Activated naive CD4-positive, alpha-beta T cell treated with Interleukin-2 at 50 U/mL for 16 hours (primary cell): ENCODE measurements around the gene OSER1.

Experiments used
- DNase-seq: peaks from one replicate; pipeline ENCODE4 v3.0.0-alpha.2; 2020

OSER1 gene

DNA sequence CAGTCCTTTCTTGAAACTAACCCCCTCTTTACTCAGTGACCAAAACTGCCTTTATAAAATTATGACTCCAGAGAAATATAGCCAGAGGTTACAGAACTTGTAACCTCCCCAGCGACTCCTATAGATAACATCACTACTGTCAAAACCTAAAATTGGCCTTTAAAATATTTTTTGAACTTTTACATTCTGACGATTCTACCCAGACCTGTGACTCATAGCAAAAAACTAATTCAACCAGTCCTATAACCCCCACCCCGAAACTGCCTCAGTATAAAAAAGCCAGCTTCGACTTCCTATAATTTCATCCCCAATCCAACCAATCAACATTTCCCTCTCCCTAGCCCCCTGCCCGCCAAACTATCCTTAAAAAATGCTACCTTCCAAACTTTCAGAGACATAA lies 37.5 kb downstream of the OSER1 start:
- DNase-seq, result no peak

DNA sequence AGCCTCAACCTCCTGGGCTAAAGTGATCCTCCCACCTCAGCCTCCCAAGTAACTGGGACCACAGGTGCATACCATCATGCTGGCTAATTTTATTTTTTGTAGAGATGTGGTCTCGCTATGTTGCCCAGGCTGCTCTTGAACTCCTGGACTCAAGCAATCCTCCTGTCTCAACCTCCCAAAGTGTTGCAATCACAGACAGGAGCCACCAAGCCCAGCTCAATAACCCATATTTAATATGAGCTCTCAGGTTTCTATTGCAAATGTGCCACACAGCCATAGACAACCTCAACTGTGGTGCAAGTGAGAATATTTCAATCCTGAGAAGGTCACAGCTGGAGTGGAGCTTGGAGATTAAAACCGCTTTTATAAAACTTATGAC lies 38.0 kb downstream of the OSER1 start:
- DNase-seq, result no peak

DNA sequence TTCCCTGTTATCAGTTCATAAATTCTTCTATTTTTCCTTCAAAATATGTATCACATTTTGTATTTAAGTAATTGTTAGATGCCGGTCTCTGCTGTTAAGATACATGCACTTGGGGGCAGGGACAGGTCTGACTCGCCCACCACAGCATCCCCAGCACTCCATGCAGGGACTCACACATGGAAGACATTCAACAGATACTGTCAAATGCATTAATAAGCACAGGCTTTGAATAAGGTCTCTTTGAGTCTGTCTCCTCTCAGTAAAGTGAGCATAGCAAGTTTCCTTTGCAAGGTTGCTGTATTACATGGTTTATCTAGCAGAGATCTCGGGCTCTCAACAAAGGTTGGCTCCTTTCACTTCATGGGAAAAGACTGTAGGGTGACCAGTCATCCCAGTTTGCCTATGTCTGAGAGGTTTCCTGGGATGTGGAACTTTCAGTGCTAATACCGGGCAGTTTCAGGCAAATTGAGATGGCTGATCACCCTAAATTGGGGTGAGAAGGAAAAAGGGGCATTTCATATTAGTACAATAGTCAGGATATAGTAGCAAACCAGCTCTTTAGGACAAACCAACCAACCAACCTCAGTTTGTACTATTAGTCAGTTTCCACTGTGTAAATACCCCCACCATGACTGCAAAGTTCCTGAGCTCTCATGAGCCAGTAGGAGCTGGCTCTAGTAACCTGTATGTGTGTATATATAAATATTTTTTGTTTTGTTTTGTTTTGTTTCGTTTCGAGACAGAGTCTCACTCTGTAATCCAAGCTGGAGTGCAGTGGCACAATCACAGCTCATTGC lies 38.6 kb downstream of the OSER1 start:
- no peak for DNase-seq

DNA sequence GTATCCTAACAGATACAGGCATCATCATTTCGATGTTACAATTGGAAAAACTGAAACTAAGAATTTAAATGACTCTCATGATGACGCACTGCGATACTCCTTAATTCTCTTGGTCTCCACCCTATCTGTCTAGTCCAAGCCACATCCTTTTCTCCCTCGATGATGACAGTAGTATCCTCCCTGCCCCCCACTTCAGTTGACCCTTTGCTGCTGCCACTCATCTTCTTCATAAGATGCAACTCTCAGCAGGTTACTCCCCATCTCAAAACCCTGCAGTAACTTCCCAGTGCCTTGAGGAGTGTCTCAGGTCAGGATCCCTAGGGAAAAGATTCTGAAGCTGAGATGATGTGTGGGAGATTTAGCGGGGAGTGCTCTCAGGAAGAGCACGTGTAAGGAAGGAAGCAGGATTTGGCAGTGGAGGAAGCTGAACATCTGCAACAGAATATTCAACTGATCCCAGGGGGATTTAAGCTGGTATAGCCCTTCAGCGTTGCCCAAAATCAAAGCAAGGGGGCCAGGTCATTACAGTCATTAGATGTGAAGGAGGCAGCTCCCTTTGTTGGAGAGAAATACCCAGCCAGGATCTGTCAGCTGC lies 39.7 kb downstream of the OSER1 start:
- no peak for DNase-seq

DNA sequence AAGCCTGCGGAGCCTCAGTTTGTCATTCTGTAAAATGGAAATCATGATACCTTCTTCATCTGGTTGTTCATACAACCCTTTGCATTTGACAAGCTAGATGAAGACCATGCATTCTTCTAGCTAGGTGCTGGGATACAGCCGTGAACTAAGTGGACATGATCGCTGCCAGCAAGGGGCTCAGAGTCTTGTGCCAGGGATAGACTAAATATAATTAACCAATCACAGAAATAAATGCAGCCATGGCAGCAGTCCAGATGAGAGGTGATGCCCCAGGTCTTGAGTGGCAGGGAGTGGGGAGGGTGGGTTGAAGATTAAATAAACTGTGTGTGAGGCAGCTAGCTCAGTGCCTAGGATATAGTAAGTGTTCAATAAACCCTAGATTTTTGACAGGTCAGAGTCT lies 42.8 kb downstream of the OSER1 start:
- DNase-seq, result no peak

DNA sequence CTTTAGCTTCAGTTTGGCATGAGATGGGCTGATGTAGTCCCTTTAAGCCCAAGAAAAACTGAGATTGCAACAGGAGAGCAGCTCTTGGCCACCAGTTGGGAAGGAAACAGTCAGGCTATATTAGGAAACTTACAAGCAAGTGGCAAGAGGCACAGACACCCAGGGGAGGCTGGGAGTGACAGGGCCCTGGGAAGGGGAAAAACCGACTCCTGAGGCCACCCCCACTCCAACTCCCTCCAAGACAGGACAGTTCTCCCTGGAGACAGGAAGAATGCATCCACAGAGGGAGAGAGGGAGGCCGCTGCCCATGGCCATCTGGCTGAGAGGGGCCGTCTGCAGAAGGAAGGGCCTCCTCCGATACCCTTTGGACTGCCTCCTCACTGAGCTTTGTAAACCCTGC lies 44.1 kb downstream of the OSER1 start:
- DNase-seq, result no peak

DNA sequence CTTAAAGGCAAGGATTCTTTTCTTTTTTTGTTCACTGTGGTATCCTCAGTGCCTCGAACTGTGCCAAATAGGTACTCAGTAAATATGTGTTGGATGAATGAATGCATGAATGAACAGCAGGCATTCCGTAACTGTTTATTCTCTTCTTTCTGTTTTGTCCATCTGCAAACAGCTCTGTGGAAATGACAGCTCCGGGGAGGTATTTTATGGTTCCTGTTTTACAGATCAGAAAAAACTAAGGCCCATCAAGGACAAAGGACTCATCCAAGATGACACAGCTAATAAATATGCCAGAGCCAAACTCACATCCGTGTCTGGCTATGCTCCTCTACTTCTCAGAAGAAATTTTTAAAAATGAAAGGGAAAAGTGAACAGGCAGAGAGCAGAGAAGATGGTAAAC lies 44.6 kb downstream of the OSER1 start:
- no peak for DNase-seq

DNA sequence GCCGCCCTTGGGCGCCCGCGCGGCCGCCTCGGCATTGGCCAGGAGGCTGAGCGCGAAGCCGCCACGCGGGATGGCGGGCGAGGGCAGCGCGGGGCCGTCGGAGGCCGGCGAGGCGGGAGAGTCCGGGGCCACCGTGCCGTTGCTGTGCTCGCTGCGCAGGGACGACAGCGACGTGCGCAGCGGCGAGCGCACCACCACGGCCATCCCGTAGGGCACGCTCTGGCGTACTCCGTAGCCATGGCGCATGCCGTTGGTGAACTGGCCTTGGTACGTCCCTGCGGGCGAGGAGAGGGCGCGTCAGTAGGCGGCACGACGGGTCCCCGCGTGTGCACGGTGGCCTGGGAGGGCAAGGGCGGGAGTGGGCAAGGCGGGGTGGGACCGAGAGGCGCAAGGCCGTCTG lies 50.4 kb downstream of the OSER1 start:
- no peak for DNase-seq

DNA sequence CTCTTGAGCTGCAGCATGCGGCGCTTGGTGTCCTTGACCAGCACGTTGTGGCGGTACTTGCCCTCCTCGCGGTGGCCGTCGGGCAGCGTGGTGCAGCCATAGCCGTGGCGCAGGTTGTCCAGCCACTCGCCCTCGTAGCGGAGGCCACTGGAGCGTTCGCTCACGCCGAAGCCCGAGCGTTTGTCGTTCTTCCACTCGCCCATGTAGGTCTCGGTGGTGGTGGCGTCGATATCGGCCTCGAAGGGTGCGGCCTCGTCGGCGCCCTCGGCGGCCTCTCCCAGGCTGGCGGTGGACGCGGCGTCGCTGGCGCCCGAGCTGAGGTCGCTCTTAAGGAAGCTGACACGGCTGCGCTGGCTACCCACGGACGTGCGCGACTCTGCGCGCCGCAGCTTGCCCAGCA lies 50.9 kb downstream of the OSER1 start:
- no peak for DNase-seq

DNA sequence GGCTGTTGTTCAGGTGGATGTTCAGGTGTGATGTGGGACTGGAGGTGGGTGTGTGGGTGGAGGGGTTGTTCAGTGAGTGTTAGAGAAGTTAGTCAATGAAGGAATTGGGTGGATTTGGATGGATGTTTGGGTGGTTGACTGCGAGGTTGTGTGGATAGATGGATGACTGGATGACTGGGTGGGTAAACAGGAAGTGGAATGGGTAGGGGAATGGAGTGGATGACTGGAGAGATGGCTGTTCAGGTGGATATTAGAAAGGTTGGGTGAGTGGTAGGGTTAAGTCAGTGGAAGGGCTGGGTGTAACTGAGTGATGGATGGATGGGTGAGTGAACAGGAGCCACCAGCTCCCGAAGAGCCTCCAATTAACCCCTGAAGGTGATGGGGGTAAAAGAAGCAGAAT lies 51.4 kb downstream of the OSER1 start:
- no peak for DNase-seq

DNA sequence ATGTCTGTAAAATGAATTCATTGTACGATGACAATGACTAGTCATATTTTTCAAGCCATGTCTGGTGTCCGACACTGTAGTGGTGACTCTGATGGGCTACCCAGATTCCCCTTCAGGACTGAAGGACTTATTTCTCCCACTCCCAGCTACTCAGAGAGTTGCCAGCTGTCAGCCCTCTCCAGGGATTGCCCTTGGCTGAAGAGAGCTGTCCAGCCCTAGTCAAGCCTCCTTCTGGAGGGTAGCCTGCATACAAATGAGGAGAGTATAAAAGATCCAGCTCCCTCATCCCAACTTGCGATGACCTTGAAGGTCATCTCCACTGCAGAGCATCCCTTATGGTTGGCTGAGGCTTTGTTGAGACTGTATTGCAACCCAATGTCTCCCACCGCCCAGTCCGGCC lies 53.5 kb downstream of the OSER1 start:
- no peak for DNase-seq

DNA sequence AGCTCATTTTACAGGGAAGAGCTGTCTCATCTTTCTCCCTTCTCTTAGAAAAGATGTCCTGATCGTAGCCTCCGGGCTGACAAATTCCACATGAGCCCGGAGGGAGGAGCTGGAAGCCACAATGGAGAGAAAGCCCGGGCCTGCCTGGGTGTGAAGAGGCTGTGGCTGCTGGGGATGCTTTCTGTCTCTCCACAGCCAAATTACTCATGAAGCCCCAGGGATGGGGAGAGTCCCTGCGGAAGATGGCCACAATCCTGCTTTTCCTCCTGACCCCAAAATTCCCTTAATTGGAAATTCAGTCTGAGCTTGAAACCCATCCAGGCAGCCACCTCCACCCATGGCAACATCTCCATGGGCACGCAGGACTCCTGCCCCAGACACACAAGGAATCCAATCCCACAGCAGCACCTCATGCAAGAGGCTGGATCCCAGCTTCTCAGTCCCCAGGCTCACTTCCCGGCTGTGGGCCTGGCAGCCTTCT lies 56.0 kb downstream of the OSER1 start:
- no peak for DNase-seq

DNA sequence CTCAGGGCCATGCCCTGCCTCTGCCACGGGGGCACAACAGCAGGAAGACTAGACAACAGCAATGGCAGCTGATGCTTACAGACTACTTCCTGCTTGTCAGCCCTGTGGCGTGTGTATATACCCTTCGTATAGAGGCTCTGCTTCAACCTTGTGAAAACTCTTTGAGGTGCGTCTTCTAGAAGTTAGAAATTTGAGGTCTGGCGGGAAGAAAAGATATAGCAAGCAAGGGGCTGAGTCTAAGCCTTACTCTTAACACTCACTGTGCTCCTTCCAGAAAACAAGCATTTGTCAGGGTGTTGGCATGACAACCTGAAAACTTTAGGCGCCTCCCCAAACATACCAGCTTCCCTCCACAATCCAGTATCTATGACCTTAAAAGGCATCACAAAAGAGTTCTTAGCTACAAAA lies 56.9 kb downstream of the OSER1 start:
- no peak for DNase-seq

DNA sequence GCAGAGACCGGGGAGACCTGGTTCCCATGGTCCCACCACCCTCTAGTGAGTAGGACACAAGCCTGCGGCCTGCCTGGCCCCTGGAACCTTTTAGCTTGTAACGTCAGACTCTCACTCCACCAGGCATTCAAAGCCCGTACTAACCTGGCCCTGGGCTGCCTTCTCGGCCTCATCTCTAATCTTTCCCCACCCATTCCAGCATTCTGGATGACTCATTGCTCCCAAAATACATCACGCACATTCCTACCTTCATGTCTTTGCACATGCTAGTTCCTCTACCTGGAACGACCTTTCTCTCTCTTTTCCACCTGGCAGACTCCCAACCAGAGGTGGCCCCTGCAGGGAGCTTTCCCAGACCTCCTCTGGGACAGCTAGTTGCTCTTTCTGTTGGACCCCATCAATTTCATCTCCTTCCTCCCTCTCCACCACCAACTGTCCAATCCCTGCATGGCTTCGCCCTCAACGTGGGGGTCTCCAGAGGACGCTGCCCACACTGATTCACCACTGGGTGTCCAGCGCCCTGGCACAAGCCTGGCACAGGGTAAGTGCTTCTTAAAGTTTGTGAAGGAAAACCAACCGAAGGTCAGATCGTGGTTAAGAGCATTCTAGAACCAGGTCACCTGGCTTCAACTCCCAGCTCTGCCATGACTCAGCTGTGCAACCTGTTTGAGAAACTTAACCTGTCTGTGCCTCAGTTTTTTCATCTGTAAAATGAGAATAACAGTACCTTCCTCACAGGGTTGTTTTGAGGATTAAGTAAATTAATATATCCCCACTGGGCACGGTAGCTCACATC lies 58.8 kb downstream of the OSER1 start:
- no peak for DNase-seq

DNA sequence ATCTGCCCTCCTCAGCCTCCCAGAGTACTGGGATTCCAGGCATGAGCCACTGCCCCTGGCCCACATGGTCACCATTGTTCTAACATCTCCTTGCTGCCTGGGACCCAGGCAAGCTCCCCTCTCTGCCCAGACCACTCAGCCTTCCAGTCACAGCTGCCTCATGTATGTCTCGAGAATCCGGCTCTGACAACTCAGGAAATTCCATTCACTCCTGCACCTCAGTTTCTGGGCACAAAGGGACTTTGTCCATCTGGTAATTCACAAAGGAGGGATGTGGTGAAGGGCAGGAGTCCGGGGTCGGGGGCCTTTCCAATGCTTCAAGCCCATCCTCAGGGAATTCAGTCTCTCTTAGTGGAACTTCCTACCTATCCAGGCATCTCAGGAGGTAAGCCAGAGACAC lies 64.3 kb downstream of the OSER1 start:
- no peak for DNase-seq
